CD4-positive, alpha-beta T cell treated with Interferon alpha-2 for 1 hour (primary cell): Measurements from ENCODE around the gene GOLGA8T.
"Not testable (repeated sequence)": the region's sequence is repeated elsewhere in the genome, so short reads cannot be mapped to it uniquely, and the experiment has no call there.

Experiments
- DNase-seq, 2 donors: peaks; one replicate each; pipeline ENCODE4 v3.0.0-alpha.2; 2020 to 2022

The GOLGA8T gene

GRCh38 chr15:30192119-30192745 lies 57.4 kb downstream of the GOLGA8T start:
- not testable (repeated sequence) for DNase-seq

GRCh38 chr15:30192892-30193291 lies 58.0 kb downstream of the GOLGA8T start:
- not testable (repeated sequence) for DNase-seq
